ENCODE measurements around the gene IGF2R.

- TF ChIP-seq CTCF (IDR thresholded peaks at IDR 0.05), result no peak
- TF ChIP-seq POLR2A (IDR thresholded peaks at IDR 0.05), result no peak
Measured at GRCh38 chr6:160040527-160041264, 71.8 kb downstream of the IGF2R start.
